ENCODE results near the gene EXOC3L4.

- no peak for TF ChIP-seq CTCF (conservative IDR thresholded peaks at IDR 0.05; ENCODE audit: low read depth, low read length)
- no peak for TF ChIP-seq EZH2 (IDR thresholded peaks at IDR 0.05; ENCODE audit: low read length, unreplicated experiment)
- no peak for TF ChIP-seq EZH2phosphoT487 (IDR thresholded peaks at IDR 0.05; ENCODE audit: borderline replicate concordance, low read length)
Measured at GRCh38 chr14:103130965-103131364, 36.4 kb downstream of the EXOC3L4 start.
